ENCODE results near the gene ETV5.
"Not testable (repeated sequence)": the region's sequence is repeated elsewhere in the genome, so short reads cannot be mapped to it uniquely, and the experiment has no call there.

DNA sequence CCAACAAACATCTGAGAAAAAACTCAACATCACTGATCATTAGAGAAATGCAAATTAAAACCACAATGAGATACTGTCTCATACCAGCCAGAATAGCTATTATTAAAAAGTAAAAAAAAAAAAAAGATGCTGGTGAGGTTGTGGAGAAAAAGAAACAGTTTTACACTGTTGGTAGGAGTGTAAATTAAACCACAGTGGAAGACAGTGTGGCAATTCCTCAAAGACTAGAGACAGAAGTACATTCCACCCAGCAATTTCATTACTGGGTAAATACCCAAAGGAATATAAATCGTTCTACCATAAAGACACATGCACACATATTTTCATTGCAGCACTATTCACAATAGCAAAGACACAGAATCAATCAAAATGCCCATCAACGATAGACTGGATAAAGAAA lies 89.6 kb downstream of the ETV5 start:
- TF ChIP-seq, protein P1, sequence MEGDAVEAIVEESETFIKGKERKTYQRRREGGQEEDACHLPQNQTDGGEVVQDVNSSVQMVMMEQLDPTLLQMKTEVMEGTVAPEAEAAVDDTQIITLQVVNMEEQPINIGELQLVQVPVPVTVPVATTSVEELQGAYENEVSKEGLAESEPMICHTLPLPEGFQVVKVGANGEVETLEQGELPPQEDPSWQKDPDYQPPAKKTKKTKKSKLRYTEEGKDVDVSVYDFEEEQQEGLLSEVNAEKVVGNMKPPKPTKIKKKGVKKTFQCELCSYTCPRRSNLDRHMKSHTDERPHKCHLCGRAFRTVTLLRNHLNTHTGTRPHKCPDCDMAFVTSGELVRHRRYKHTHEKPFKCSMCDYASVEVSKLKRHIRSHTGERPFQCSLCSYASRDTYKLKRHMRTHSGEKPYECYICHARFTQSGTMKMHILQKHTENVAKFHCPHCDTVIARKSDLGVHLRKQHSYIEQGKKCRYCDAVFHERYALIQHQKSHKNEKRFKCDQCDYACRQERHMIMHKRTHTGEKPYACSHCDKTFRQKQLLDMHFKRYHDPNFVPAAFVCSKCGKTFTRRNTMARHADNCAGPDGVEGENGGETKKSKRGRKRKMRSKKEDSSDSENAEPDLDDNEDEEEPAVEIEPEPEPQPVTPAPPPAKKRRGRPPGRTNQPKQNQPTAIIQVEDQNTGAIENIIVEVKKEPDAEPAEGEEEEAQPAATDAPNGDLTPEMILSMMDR (IDR thresholded peaks at IDR 0.05) = not testable (repeated sequence)
- not testable (repeated sequence) for TF ChIP-seq EZH2 (IDR thresholded peaks at IDR 0.05; ENCODE audit: borderline replicate concordance, insufficient read depth, low read depth, low read length, poor library complexity, severe bottlenecking)
